NCI-H1694 (cell line): ENCODE measurements around the gene OSBPL6.
"Not testable (repeated sequence)": the region's sequence is repeated elsewhere in the genome, so short reads cannot be mapped to it uniquely, and the experiment has no call there.

ENCODE experiments used
- DNase-seq: peaks from one replicate; lab custom pipeline; 2025; lab: John Stamatoyannopoulos, UW

OSBPL6 gene

GRCh38 chr2:178193823-178194599, at the start of gene OSBPL6:
TSS of gene OSBPL6 (plus strand) at chr2:178194512. CDS start at chr2:178306185, 111,673 bp downstream.
- DNase-seq = peak; percentile 59

DNA sequence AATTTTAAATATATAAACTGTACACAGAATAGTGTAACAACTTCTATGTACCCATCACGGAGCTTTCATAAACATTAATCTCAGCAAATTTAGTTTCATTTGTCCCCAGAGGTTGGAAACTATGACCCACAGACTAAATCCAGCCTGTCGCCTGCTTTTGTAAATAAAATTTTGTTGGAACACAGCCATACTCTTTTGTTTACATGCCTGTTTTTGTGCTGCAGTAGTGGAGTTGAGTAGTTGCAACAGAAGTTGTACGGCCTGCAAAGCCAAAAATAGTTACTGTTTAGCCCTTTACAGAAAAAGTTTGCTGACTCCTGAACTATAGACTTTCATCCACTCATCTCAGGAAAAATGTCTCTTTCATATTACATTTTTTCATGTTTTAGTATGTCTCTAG, 42.3 kb upstream of the OSBPL6 start:
- peak; percentile 60 for DNase-seq

DNA sequence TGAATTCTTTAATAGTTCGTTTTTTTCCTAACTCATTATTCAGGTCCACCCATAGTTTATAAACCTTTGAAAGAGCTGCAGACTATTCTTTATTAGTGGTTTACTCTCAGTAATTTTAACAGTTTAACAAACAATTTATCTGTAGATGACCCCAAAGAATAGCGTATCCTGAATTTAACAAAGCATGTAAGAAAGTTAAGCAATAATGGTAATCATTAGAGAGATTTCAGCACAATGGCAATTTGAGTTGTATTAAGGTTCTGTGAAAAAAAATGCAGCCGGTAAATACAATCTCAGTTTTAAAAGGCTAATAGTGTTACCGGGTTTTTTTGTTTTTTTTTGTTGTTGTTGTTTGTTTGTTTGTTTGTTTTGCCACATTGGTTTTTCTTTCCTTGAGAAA, 41.8 kb upstream of the OSBPL6 start:
- DNase-seq = no peak

DNA sequence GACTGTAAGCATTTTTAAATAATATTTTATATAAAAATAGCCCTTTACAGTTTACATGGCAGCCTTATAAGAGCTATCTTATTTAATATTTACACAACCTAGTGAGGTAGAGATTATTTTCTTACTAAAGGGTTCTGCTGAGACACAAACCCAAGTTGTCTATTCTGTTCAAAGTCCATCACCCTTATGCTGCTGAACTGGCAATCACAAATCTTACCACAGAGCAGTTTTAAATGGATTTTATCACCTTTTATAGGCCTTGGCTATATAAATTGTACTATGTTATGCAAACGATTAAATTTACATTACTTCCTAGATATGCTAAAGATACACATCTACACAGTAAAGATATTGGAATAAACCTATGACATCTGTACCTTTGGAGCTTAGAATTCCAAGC, 41.3 kb upstream of the OSBPL6 start:
- no peak for DNase-seq

DNA sequence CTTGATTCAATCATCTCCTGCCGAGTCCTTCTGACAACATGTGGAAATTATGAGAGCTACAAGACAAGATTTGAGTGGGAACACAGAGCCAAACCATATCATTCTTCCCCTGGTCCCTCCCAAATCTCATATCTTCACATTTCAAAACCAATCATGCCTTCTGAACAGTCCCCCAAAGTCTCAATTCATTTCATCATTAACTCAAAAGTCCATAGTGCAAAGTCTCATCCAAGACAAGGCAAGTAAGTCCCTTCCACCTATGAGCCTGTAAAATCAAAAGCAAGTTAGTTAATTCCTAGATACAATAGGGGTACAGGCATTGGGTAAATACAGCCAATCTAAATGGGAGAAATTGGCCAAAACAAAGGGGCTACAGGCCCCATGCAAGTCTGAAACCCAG, 40.4 kb upstream of the OSBPL6 start:
- not testable (repeated sequence) for DNase-seq

- DNase-seq = no peak
Measured at GRCh38 chr2:178155524-178155923, 38.8 kb upstream of the OSBPL6 start.

GRCh38 chr2:178157574-178157973, 36.7 kb upstream of the OSBPL6 start:
- no peak for DNase-seq

GRCh38 chr2:178159966-178160365, 34.3 kb upstream of the OSBPL6 start:
- no peak for DNase-seq

- no peak for DNase-seq
Measured at GRCh38 chr2:178160601-178161000, 33.7 kb upstream of the OSBPL6 start.

DNA sequence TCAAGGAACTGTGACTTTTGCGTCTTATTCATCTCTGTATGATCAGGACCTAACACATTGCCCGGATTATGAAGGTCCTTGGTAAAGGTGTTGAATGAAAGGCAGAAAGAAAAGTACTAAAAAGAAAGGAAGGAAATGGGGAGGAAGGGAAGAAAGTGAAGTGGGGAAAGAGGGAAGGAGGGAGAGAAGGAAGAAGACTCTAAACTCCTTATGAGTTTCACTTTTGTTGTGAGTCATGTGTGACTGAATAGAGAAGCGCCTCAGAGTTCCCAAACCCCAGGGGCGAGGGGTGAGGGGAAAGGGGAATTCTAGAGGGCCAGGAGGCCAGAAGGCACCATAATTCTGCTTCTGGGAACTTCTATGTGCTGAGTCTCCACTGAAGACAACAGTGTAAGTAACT, 30.9 kb upstream of the OSBPL6 start:
- DNase-seq = no peak

GRCh38 chr2:178163911-178164310, 30.4 kb upstream of the OSBPL6 start:
- DNase-seq = no peak

DNA sequence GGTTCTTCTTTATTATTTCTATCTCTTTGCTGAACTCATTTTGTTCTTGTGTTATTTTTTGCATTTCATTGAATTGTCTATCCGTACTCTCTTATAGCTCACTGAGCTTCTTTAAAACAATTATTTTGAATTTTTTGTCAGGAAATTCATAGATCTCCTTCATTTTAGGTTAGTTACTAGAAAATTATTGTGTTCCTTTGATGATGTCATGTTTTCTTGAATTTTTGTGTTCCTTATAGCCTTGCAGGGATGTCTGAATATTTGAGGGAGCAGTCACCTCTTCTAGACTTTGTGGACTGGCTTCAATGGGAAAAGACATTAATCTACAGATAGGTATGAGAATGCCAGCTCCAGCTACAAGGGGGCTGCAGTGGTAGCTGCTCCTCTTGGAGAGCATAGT, 20.7 kb upstream of the OSBPL6 start:
- DNase-seq = no peak

- DNase-seq = no peak
Measured at GRCh38 chr2:178177066-178177679, 17.1 kb upstream of the OSBPL6 start.

- not testable (repeated sequence) for DNase-seq
Measured at GRCh38 chr2:178180648-178181047, 13.7 kb upstream of the OSBPL6 start.

GRCh38 chr2:178187861-178188260, 6.5 kb upstream of the OSBPL6 start:
- DNase-seq = no peak

DNA sequence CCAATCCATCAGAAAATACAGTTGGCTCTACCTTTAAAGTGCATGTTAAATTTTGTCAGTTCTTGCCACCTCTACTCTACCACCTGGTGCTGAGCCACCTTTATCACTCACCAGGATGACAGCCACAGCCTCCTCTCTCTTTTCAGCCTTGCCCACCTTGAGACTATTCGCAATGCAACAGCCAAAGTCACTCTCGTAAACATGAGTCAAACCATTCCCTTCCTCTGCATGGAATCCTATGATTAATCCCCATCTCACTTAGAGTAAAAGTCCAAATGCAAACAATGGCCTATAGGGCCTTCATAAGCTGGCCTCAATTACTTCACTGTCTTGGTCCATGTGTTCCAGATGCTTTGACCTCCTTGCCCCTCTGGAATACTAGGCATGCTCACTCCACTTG, 5.8 kb upstream of the OSBPL6 start:
- no peak for DNase-seq

- no peak for DNase-seq
Measured at GRCh38 chr2:178191004-178191508, 3.3 kb upstream of the OSBPL6 start.

DNA sequence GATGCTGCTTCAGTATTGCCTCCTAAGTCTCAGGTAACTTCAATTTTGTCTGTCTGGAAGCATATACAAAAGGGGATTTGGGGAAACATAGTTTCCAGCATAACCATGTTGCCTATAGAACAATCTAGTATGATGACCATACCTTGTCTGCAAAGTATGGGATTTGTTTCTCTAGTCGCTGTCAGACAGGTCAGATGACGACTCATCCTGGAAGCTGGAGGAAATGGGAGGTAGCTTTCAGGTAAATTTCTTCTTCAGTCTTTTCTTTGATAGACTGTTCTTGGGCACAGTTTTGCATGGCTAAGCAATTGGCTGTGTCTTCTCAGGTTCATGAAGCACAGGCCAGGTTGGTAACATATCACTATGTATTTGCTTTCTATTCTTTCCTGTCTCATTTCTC, 2.8 kb upstream of the OSBPL6 start:
- DNase-seq = no peak

GRCh38 chr2:178193496-178193822, 853 bp upstream of the OSBPL6 start:
- DNase-seq = no peak

GRCh38 chr2:178194600-178195389, 483 bp downstream of the OSBPL6 start:
- peak; percentile 46 for DNase-seq

DNA sequence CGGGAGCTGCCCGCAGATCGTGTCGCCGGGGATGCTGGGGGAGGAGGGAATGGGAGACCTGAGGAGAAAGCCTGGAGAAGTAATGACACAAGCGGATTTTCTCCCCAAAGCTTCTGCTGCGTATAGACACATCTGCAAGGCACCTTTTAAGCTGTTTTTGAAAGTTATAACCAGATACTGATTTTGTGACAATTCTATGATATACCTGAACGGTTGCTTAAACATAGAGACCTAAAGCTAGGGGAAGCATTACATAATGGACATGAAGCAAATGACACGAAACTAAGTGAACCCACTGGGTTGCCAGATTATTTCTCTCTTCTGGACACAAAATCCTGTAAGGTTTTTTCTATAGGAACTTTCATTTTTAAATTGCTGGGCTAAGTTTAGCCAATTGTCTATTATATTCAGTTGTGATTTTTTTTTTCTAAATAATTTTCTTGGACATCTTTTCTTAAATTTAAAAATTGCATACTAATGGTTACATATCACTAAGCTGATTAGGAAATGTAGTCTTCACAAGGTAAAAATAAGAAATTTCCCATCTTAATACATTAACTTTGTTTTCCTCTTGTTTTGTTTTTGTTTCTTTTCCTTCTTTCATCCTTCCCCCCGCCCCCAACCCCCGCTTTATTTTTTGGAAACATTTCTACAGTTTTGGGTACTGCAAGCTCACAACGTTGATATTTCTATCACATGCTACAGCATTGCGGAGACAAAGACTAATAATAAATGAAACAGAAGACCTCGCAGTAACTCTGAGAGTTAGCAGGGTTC, 1.3 kb downstream of the OSBPL6 start:
- DNase-seq = no peak

DNA sequence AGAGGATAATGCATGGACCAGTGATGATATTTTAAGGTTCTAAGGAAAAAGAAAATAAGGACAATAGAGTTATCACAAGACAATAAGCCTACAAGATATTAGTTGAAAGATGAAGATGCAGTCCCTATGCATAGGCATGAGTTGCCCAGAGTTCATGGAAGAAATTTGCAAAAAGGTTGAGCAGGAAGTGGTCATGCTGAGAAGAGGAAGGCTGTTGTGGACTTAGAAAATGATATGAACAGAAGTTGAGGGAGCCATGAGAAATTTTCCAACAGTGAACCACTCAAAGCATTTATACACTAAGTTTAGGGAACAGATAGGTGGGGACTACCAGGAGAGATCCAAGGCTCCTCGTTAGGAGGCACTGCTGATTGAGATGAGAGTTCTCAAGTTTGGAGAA, 3.5 kb downstream of the OSBPL6 start:
- DNase-seq = no peak
